ENCODE data around the gene GP9. TPM values are rescaled to one million over a fixed set of nuclear protein-coding genes. Genes with fewer than 3 reads are reported as not detected.

The GP9 gene
- total RNA-seq, 4 donors from 2014 or later, result not detected

DNA sequence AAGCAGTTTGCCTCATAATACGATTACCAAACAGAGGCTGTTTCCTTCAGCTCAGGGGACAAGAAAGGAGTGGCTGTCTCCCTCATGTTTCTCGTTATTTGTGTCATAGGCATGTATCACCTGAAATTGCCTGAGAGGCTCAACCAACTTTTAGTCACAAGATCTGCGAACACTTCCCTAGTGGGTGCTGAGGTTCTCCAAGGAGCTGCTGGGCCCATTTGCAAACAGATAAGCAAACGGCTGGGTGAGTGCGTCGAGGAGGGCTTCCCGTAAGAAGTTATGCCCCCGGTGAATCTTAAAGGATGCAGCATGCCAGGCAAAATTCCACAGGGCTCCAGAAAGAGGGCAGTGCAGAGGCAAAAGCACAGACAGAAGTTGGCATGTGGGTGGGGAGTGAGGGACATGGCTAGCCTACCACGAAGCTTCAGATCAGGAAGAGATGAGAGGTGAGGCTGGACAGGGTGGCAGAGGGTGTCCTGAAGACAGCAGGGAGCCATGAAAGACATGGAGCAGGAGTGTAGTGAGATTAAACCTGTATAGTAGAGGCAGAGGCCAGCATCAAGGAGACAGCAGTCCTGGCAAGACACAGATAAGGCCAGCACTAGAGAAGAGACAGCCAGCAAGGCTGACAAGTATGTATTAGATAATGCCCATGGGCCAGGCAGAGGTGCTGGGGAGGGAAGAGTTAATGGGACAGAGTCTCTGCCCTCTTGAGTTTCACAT, 4.0 kb upstream of the GP9 start:
- no peak for DNase-seq (ENCODE audit: low spot score in 2 of 2)
- TF ChIP-seq, protein P1, sequence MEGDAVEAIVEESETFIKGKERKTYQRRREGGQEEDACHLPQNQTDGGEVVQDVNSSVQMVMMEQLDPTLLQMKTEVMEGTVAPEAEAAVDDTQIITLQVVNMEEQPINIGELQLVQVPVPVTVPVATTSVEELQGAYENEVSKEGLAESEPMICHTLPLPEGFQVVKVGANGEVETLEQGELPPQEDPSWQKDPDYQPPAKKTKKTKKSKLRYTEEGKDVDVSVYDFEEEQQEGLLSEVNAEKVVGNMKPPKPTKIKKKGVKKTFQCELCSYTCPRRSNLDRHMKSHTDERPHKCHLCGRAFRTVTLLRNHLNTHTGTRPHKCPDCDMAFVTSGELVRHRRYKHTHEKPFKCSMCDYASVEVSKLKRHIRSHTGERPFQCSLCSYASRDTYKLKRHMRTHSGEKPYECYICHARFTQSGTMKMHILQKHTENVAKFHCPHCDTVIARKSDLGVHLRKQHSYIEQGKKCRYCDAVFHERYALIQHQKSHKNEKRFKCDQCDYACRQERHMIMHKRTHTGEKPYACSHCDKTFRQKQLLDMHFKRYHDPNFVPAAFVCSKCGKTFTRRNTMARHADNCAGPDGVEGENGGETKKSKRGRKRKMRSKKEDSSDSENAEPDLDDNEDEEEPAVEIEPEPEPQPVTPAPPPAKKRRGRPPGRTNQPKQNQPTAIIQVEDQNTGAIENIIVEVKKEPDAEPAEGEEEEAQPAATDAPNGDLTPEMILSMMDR (IDR thresholded peaks at IDR 0.05), result no peak
- TF ChIP-seq POLR2A (IDR thresholded peaks at IDR 0.05), result no peak
- no peak overlapping the region for H3K4me3 ChIP-seq (ENCODE audit: low read depth, poor library complexity, severe bottlenecking)
- intact Hi-C loops (cut with DNase I; ENCODE audit: low total_unique reads), result no loop called here
- WGBS, 2 donors, result 72 to 84% methylated on average over 9 of the region's 9 CpGs

DNA sequence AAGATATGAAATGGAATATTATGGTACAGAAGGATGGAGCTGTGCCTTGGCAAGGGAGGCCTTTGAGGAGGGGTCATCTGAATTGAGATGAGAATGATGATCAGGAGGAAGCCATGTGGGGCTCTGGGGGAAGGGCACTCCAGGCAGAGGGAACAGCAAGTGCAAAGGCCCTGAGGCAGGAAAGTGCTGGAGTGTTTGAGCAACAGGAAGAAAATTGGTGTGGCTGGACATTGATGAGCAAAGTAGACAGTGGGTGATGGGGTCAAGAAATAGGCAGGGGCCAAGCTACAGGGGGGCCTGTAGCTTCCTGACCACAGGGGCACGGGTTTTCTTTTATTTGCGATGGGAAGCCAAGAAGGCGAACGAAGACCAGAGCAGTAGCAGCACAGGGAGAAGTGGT, 3.3 kb upstream of the GP9 start:
- DNase-seq (ENCODE audit: low spot score in 2 of 2), result no peak
- no peak overlapping the region for H3K4me3 ChIP-seq (ENCODE audit: low read depth, poor library complexity, severe bottlenecking)
- TF ChIP-seq, protein P1 (IDR thresholded peaks at IDR 0.05), result no peak
- no peak for TF ChIP-seq POLR2A (IDR thresholded peaks at IDR 0.05)
- intact Hi-C loops (cut with DNase I; ENCODE audit: low total_unique reads), result no loop called here
- WGBS, 2 donors, result 88 to 90% methylated on average over 4 of the region's 4 CpGs

DNA sequence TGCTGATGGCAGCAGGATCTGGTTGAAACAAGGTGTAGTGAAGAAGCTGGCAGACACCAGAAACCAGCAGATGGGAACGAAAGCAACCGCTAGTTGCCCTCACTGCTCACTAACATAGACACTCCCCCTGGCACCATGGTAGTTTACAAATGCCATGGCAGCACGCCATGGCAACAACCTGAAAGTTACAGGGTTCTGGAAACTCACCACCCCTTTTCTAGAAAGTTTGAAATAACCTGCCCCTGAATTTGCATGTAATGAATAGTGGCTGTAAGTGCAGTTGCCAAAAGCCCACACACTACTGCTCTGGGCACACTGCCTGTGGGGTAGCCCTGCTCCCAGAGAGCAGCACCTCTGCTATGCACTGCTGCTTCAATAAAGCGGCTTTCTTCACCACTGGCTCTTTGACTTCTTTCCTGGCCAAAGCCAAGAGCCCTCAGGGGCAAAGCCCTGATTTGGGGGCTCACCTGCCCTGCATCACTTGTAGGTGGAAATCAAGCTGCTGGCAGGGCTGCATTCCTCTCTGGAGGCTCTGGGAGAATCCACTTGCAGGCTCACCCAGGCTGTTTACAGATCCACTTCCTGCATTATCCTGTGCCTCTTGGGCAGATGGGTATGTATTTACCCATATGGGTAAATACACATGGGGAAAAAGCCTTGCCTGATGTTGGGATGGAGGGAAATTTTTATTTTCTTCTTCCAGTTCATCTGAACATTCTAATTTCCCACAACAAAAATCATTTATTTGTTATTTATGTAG, 2.0 kb upstream of the GP9 start:
- 43 to 49% methylated on average over 4 of the region's 4 CpGs for WGBS, 2 donors
- TF ChIP-seq, protein P1 (IDR thresholded peaks at IDR 0.05), result no peak
- TF ChIP-seq POLR2A (IDR thresholded peaks at IDR 0.05), result no peak
- intact Hi-C loops (cut with DNase I; ENCODE audit: low total_unique reads), result no loop called here
- no peak for DNase-seq (ENCODE audit: low spot score in 2 of 2)
- H3K4me3 ChIP-seq (ENCODE audit: low read depth, poor library complexity, severe bottlenecking), result no peak overlapping the region

DNA sequence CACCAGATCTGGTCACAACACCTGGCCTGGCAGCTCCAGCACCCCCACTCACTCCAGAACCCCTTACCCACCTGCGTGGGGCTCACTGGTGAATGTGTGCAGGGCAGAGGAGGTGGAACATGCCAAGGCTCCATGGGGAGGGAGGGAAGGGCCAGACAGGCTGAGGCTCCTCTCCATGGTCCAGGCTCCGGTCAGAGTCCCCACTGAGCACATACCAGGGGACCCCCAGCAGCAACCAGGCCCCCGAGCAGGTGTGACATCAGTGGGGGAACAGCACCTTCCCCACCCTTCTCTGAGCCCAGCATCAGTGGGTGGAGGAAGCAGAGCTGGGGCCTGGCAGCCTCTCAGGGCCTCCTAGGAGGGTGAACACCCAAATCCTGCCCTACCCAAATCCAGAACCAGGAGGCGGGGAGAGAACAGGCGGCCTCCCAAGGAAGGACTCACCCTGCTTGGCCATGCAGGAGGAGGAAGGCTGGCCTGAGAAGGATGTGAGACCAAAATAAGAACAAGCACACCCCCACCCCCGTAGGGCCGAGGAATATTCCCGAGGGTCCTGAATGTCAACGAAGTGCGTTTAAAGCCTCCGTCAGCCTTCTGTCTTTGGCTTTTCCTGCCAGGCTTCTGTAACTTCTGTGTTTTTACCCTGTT, 1.1 kb upstream of the GP9 start:
- no peak overlapping the region for H3K4me3 ChIP-seq (ENCODE audit: low read depth, poor library complexity, severe bottlenecking)
- no peak for TF ChIP-seq POLR2A (IDR thresholded peaks at IDR 0.05)
- TF ChIP-seq, protein P1 (IDR thresholded peaks at IDR 0.05), result no peak
- DNase-seq (ENCODE audit: low spot score in 2 of 2), result no peak
- 78 to 89% methylated on average over 11 of the region's 11 CpGs for WGBS, 2 donors
- intact Hi-C loops (cut with DNase I; ENCODE audit: low total_unique reads), result no loop called here

DNA sequence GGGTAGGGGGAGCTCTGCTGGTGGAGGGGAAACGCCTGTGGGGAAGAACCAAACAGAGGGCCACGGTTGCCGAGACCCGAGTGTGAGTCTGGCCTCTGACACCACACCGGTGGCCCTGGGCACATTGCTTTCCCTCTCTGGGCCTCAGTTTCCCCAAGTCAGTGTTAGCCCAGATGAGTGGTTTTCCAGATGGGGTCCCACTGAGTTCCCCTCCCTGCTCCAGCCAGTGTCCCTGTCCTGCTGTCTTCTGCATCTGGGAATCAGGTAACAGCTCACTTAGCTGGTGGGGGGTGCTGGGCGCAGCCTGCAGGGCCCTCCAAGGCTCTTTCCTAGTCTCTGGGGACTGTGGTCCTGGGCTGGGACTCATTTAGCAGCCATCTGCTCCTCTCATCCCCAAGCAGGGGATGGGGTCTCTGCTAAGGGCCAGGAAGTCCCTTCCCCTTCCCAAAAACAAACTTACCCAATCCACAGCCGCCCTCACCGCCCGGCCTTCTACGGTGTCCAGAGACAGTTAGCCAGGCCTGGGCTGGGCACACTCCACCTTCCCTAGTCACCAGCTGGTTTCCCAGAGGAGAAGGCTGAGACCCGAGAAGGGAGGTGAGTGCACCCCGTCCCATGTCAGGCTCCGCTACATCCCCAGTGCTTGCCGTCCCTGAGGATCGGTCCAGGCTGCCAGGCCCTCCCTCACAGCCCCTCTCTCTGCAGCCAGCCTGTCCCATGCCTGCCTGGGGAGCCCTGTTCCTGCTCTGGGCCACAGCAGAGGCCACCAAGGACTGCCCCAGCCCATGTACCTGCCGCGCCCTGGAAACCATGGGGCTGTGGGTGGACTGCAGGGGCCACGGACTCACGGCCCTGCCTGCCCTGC, 676 bp downstream of the GP9 start:
- intact Hi-C loops (cut with DNase I; ENCODE audit: low total_unique reads), result no loop called here
- TF ChIP-seq, protein P1 (IDR thresholded peaks at IDR 0.05), result no peak
- no peak for TF ChIP-seq POLR2A (IDR thresholded peaks at IDR 0.05)
- no peak for DNase-seq (ENCODE audit: low spot score in 2 of 2)
- no peak overlapping the region for H3K4me3 ChIP-seq (ENCODE audit: low read depth, poor library complexity, severe bottlenecking)
- 93% methylated on average over 19 of the region's 19 CpGs for WGBS, 2 donors
